Astrocyte of the spinal cord (primary cell): ENCODE results near the gene SNCG.
"Not testable (repeated sequence)": the region's sequence is repeated elsewhere in the genome, so short reads cannot be mapped to it uniquely, and the experiment has no call there.

Experiments
- DNase-seq: peaks from one replicate; pipeline ENCODE4 v3.0.0; 2011; ENCODE audit warnings: low read depth, low spot score
- H3K4me3 ChIP-seq: 2 replicates; pipeline ENCODE4 v1.5.1; 2011; ENCODE audit warnings: low read depth, mild to moderate bottlenecking, low read length, moderate library complexity
- in situ Hi-C: cut with HindIII; loops from 2 replicates; pipeline ENCODE4 v1.10.0; 2017; ENCODE audit warnings: low sequenced_read_pairs
- TF ChIP-seq, protein P1 (sequence below): IDR thresholded peaks from 2 replicates; pipeline ENCODE4 v1.5.1; 2012; ENCODE audit warnings: low read depth, mild to moderate bottlenecking, low read length, inconsistent platforms

Gene SNCG

DNA sequence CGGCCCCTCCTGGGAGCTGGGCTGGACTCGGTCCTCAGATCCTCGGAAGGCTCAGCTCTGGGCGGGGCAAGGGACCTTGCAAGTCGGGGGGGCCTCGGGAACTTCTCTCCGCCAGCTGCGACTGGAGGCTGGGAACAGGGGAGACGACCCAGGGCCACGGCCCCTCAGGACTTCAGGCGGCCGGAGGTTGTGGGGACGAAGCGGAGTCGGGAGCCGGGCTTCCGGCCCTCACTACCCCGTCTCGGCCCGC, 12.5 kb downstream of the SNCG start:
- in situ Hi-C loops = no loop called here
- DNase-seq = no peak
- peak overlapping the region; percentile 61 for H3K4me3 ChIP-seq
- TF ChIP-seq, protein P1, sequence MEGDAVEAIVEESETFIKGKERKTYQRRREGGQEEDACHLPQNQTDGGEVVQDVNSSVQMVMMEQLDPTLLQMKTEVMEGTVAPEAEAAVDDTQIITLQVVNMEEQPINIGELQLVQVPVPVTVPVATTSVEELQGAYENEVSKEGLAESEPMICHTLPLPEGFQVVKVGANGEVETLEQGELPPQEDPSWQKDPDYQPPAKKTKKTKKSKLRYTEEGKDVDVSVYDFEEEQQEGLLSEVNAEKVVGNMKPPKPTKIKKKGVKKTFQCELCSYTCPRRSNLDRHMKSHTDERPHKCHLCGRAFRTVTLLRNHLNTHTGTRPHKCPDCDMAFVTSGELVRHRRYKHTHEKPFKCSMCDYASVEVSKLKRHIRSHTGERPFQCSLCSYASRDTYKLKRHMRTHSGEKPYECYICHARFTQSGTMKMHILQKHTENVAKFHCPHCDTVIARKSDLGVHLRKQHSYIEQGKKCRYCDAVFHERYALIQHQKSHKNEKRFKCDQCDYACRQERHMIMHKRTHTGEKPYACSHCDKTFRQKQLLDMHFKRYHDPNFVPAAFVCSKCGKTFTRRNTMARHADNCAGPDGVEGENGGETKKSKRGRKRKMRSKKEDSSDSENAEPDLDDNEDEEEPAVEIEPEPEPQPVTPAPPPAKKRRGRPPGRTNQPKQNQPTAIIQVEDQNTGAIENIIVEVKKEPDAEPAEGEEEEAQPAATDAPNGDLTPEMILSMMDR = no peak

DNA sequence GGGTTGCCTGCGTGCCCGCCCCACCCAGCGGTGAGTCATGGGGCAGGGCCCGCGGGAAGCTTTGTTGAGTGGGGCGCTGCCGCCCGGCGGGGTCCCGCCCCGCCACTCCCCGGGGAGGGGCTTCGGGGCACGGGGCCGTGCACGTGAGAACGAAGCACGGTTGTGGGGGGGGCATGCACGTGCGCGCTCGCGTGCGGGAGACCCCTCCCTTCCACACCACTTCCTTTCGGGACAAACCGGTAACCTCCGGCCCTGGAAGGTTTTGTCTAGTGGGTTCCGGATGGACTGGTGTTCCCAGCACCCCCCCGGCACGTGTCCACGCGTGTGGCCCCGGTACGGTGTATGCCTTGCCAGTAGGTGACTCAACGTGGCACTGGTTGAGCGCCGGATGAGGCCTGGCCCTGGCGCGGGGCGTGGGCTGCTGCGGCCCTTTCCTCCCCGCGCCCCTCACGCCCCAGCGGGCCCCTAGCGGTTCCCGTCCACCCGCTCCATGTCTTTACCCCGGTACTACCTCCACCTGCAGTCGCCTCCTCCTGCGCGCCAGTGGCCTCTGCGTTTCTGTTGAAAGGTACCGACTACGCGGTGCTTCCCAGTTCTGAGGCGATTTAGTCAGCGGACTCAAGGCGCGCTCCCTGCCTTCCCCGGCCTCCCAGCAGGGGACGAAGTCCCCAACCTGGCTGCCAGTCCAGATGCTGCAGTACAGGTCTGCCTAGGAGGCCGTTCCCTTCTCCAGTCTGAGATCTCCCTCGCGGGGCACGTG, 13.0 kb downstream of the SNCG start:
- in situ Hi-C loops = no loop called here
- H3K4me3 ChIP-seq = peak overlapping the region; percentile 61
- peak; percentile 89 for DNase-seq
- TF ChIP-seq, protein P1 = no peak

DNA sequence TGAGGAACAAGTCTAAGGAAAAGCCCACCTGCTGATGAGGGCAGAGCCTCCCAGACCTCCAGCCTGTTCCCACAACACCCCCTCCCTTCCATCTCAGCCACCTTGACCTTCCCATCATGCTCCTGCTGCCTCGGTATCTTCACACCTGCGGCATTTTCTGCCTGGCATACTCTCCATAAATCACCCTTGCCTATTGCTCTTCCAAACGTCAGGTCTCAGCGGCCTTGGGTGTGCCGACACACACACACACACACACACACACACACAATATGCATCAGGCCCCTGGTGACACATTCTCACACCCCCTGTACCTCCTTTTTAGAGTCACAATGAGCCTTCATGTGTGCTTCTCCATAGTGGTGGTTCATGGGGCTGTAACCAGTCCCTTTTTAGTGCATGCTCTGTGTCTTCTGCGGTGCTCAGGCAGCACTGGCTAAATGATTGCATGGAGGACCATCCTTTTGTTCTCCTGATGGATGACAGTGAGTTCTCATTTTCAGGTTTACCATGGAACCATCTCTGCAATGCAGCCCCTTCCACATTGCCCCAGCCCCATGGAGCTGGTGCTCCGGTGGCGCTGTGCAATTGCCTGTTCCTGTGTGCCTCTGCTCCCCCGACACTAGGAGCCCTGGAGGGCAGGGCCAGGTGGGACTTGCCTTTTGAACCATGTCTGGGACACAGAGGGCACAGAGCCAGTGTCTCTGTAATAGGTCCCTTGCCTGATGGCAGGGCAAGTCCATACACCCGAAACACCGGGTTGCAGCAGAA, 14.4 kb downstream of the SNCG start:
- TF ChIP-seq, protein P1 = no peak
- DNase-seq = no peak
- no peak overlapping the region for H3K4me3 ChIP-seq
- in situ Hi-C loops = no loop called here

DNA sequence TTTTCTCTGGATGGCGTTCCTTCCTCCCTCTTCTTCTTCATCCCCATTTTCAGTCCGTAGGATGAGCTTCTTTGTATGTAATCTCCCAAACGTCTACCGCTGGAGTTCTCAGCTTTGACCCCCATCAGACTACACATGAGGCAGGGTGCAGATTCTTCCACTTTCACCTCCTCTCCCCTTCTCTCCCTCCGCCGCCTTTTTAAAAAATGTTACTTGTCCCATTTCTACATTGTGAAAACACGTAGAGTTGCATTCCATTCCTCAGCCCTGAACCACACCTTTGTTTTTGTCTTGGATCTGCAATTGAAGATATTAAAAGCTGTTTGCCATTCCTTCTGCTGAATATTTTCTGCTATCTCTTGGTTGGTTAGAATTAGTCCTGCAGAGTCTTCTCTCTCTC, 16.1 kb downstream of the SNCG start:
- in situ Hi-C loops = no loop called here
- H3K4me3 ChIP-seq = no peak overlapping the region
- no peak for DNase-seq
- TF ChIP-seq, protein P1 = no peak

GRCh38 chr10:86976362-86977056, 18.1 kb downstream of the SNCG start:
- TF ChIP-seq, protein P1 = no peak
- in situ Hi-C loops = no loop called here
- no peak overlapping the region for H3K4me3 ChIP-seq
- no peak for DNase-seq

DNA sequence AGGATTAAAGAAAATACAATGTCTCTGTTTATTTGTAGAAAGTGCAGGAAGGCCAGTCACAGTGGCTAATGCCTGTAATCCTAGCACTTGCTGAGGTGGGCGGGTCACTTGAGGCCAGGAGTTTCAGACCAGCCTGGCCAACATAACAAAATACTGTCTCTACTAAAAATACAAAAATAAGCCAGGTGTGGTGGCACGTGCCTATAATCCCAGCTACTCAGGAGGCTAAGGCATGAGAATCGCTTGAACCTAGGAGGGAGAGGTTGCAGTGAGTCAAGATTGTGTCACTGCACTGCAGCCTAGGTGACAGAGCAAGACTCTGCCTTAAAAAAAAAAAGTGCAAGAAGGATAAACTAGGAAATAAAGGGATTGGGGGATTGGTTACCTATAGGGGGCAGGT, 20.1 kb downstream of the SNCG start:
- DNase-seq, H3K4me3 ChIP-seq, in situ Hi-C loops: not testable (repeated sequence)
